Left ventricle myocardium inferior (tissue), 1 donor: ENCODE results near the gene NECTIN4. TPM values are rescaled to one million over a fixed set of nuclear protein-coding genes. Genes with fewer than 3 reads are reported as not detected.
"Not testable (repeated sequence)": the region's sequence is repeated elsewhere in the genome, so short reads cannot be mapped to it uniquely, and the experiment has no call there.

ENCODE experiments used
- DNase-seq: peaks from one replicate; pipeline ENCODE4 v3.0.0-alpha.2; 2020
- H3K27ac ChIP-seq: fragments of 200-600 bp; replicated peaks from 2 replicates; pipeline ENCODE4 v1.8.0; 2021
- H3K27me3 ChIP-seq: fragments of 200-600 bp; 2 replicates; pipeline ENCODE4 v1.8.0; 2021; ENCODE audit warnings: low read depth
- H3K36me3 ChIP-seq: fragments of 200-600 bp; 2 replicates; pipeline ENCODE4 v1.8.0; 2021
- H3K4me1 ChIP-seq: fragments of 200-600 bp; 2 replicates; pipeline ENCODE4 v1.8.0; 2021
- H3K4me3 ChIP-seq: fragments of 200-600 bp; 2 replicates; pipeline ENCODE4 v1.8.0; 2021; ENCODE audit warnings: mild to moderate bottlenecking, moderate library complexity
- H3K9me3 ChIP-seq: fragments of 200-600 bp; replicated peaks from 2 replicates; pipeline ENCODE4 v1.8.0; 2021
- intact Hi-C: fragments of 100-400 bp; cut with micrococcal nuclease; formaldehyde crosslinking; loops from one replicate; pipeline ENCODE4 v1.11.0; 2022
- total RNA-seq: library from RNA; stranded (reverse); fragmentation: NEBNext Ultra II Directional; extraction: Animal tissue kit (Norgen Biotek cat#: 25700); gene quantifications from one replicate; pipeline ENCODE4 v1.2.1, GENCODE V29; 2021
- TF ChIP-seq, protein P1 (sequence below): fragments of 200-600 bp; IDR thresholded peaks from 2 replicates; pipeline ENCODE4 v1.8.0; 2021; ENCODE audit warnings: antibody characterized with exemption, mild to moderate bottlenecking, borderline replicate concordance
- donor health status: DM: no; HTN: yes; CAD: no; lungs with severe emphysema.

NECTIN4 gene
- total RNA-seq, 1 donor from 2014 or later: not detected

DNA sequence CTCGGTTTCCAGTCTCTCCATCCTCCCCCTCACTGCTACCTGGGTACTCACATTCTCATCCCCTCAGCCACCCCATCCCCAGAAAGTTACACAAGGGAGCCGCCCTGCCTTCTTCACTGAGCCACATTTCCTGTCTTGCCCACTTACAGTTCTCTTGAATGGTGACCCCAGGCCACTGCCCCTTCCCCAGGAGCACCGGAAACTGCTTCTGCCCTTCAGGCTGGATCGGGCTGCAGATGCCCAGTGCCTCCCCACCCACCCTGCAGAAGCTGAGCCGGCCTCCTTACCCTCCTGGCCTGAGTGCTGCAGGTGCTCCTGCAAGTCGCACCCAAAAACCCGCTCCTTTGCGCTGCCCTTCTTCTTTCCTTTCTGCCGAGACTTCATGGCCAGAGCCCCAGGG, 20.1 kb downstream of the NECTIN4 start:
- intact Hi-C loops: no loop called here
- Histone ChIP-seq H3K4me3 (peak overlapping the region; percentile 49), H3K27ac (peak overlapping the region; percentile 66), H3K36me3 (no peaks in the 10 kb centered on the region), H3K9me3 (no peaks in the 10 kb centered on the region), H3K4me1 (no peaks in the 10 kb centered on the region), H3K27me3 (peaks cover 28% of the 10 kb centered on the region)
- DNase-seq: no peak
- TF ChIP-seq, protein P1, sequence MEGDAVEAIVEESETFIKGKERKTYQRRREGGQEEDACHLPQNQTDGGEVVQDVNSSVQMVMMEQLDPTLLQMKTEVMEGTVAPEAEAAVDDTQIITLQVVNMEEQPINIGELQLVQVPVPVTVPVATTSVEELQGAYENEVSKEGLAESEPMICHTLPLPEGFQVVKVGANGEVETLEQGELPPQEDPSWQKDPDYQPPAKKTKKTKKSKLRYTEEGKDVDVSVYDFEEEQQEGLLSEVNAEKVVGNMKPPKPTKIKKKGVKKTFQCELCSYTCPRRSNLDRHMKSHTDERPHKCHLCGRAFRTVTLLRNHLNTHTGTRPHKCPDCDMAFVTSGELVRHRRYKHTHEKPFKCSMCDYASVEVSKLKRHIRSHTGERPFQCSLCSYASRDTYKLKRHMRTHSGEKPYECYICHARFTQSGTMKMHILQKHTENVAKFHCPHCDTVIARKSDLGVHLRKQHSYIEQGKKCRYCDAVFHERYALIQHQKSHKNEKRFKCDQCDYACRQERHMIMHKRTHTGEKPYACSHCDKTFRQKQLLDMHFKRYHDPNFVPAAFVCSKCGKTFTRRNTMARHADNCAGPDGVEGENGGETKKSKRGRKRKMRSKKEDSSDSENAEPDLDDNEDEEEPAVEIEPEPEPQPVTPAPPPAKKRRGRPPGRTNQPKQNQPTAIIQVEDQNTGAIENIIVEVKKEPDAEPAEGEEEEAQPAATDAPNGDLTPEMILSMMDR: no peak

DNA sequence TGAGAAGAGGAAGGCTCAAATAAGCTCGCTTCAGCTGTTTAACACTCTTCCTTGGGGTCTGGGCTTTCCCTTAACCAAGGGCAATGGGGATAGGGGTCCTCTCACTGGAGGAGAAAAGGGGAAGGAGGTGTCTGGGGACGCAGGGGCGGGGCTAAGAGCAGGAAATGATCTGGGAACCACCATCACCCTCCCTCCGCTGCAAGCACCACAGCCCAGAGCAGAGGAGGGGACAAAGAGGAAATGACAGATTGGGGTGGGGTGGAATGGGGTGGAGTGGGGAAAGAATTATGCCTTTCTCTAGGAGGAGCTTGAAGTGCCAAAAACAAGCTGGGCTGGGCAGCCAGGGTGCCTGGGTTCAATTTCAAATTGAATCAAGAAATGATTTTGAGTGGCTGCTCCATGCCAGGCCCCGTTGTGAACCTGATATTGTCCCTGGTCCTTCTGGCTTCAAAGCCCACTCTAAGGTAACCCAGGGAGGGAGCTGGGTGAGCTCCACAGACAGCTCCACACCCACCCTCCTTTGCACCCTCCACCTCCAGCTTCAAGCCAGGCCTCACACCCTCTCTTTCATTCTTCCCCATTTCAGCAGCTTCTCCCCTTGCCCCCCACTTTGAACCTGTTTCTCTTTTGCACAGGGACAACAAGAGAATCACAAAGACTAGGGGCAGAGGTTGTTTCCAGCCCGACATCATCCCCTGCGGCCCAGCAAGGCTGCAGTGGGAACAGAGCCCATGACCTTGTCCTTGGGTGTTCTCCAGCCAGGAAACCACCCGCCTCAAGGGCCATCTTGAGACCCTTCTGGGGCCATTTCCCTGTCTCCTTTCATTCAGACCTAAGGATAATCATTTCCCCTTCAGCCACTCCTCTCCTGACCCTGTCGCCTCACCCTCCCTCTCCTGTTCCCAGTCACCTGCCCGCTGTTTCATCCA, 20.8 kb downstream of the NECTIN4 start:
- Histone ChIP-seq H3K27ac (peak overlapping the region; percentile 66), H3K4me3 (peak overlapping the region; percentile 49), H3K9me3 (no peaks in the 10 kb centered on the region), H3K4me1 (no peaks in the 10 kb centered on the region), H3K27me3 (peaks cover 35% of the 10 kb centered on the region), H3K36me3 (no peaks in the 10 kb centered on the region)
- TF ChIP-seq, protein P1: no peak
- intact Hi-C loops: no loop called here
- peak; percentile 70 for DNase-seq

DNA sequence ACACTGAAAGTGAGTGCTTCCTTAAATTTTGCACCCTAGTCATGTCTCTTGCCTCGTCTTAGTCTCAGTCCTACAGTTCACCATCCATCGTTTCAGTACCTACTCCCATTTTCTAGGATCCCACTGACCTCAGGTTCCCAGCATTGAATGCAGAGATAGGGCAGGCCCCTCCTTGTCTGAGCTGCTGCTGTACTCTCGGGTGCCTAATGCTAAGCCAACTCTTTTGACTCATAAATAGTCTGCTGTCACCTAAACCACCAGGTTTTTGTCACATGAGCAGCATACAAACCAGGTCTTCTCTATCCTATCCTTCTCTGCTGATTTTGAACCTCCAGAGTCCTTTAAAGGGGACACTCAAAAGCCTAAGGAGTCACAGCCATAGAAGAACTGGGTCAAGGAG, 22.7 kb downstream of the NECTIN4 start:
- Histone ChIP-seq H3K27ac (no peak overlapping the region), H3K9me3 (no peaks in the 10 kb centered on the region), H3K27me3 (peaks cover 50% of the 10 kb centered on the region), H3K36me3 (no peaks in the 10 kb centered on the region), H3K4me3 (no peak overlapping the region), H3K4me1 (no peaks in the 10 kb centered on the region)
- TF ChIP-seq, protein P1: no peak
- intact Hi-C loops: no loop called here
- no peak for DNase-seq

- intact Hi-C loops, H3K27ac ChIP-seq, H3K36me3 ChIP-seq, H3K4me3 ChIP-seq, DNase-seq, H3K9me3 ChIP-seq, H3K4me1 ChIP-seq: not testable (repeated sequence)
- H3K27me3 ChIP-seq: peaks cover 59% of the 10 kb centered on the region
Measured at GRCh38 chr1:161065681-161066080, 23.7 kb downstream of the NECTIN4 start.

DNA sequence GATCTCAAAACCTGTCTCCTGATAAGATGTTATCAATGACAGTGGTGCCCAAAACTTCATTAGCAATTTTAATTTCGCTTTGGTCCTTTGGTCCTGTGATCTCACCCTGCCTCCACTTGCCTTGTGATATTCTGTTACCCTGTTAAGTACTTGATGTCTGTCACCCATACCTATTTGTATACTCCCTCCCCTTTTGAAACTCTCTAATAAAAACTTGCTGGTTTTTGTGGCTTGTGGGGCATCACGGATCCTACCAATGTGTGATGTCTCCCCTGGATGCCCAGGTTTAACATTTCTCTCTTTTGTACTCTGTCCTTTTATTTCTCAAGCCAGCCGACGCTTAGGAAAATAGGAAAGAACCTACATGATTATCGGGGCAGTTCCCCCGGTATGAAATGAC, 25.4 kb downstream of the NECTIN4 start:
- DNase-seq, H3K4me1 ChIP-seq, intact Hi-C loops, H3K4me3 ChIP-seq, H3K9me3 ChIP-seq, H3K36me3 ChIP-seq, H3K27ac ChIP-seq: not testable (repeated sequence)
- peaks cover 56% of the 10 kb centered on the region for H3K27me3 ChIP-seq

- Histone ChIP-seq H3K36me3 (no peaks in the 10 kb centered on the region), H3K9me3 (no peaks in the 10 kb centered on the region), H3K27me3 (peaks cover 79% of the 10 kb centered on the region), H3K27ac (no peak overlapping the region), H3K4me1 (no peaks in the 10 kb centered on the region), H3K4me3 (no peak overlapping the region)
- intact Hi-C loops: no loop called here
- TF ChIP-seq, protein P1: no peak
- DNase-seq: no peak
Measured at GRCh38 chr1:161061419-161061818, 27.9 kb downstream of the NECTIN4 start.
